Inflammatory macrophage (primary cell): Measurements from ENCODE around the gene RASSF3.
"Not testable (repeated sequence)": the region's sequence is repeated elsewhere in the genome, so short reads cannot be mapped to it uniquely, and the experiment has no call there.

Experiments
- DNase-seq, 2 donors: peaks; one replicate each; pipeline ENCODE4 v3.0.0-alpha.2; 2020 to 2022
- total RNA-seq, 18 experiments: gene quantifications; one replicate each; lab custom pipeline; 2026; ENCODE audit warnings: mixed read lengths in 6 of 18, inconsistent platforms in 2 of 18; lab: John Stamatoyannopoulos, UW

The RASSF3 gene, protein sequence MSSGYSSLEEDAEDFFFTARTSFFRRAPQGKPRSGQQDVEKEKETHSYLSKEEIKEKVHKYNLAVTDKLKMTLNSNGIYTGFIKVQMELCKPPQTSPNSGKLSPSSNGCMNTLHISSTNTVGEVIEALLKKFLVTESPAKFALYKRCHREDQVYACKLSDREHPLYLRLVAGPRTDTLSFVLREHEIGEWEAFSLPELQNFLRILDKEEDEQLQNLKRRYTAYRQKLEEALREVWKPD
- 71.8 to 118 (median 95.1) reads per million in 18 experiments for total RNA-seq

DNA sequence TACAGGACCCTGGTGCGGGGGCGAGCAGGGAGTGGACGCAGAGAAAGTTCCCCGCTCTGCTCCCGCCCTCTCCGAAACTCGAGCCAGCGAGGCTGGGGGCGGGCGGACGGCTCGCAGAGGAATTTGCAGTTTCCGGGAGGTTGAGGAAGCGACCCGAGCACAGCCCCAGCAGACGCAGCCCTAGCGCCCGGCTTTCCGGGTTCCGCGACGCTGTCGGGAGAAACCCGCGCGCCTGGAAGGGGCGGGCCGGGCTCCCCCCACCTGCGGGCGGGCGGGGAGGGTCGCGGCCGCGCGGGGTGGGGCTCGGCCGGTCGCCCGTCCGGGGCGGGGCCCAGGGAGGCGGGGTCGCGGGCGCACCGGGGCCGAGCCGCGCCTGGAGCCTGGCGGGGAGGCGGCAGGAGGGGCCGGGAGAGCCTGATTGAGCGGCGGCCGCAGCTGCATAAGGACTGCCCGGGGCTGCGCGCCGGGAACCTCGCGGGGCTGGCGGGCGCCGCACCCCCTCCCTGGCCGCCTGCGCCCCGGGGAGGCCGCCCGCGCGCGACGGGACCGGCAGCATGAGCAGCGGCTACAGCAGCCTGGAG is at the start of gene RASSF3:
RASSF3 (plus strand) TSS at position 417 of the 581 bp plus-strand sequence; CDS start at position 555, 138 bp downstream.
- DNase-seq = peak; percentile 81 to 88

DNA sequence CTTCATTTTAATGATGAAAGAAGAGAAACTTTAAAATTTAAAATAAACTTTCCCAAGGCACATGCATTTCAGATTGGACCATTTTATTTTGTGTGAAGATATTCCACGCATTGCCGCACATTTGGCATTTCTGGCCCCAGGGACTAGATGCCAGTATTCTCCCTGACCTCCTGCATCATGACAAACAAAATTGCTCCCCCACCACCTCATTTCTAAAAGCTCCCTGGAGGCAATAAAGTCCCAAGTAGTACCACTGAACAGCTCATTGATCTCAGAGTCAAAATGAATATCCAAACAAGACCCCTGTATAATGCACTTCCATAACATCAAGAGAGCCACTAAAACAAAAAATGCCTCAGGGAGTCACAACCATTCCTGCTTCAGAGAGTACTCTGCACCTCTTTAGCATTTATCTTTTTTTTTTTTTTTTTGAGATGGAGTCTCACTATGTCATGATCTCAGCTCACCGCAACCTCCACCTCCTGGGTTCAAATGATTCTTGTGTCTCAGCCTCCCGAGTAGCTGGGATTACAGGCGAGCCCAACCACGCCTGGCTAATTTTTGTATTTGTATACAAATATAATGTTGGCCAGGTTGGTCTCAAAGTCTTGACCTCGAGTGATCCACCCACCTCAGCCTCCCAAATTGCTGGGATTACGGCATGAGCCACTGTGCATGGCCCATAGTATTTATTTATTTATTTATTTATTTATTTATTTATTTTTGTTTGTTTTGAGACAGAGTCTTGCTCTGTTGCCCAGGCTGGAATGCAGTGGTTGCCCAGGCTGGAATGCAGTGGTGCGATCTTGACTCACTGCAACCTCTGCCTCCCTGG is 48.8 kb upstream of the RASSF3 start:
- no peak for DNase-seq

DNA sequence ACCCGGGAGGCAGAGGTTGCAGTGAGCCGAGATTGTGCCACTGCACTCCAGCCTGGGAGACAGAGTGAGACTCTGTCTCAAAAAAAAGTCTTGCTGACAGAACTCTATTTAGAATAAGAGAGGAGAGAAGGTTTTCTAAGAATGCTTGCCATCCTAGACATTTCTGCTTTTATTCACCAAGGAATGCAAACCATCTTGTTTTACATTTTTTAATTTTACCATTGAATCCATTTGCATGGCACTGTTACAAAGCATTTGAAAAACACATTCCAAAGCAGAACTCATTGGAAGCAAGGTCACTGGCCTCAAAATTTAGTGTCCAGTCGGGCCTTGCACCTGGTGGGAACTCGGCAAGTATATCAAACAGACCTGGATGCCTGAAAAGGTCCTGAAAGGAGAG is 44.2 kb upstream of the RASSF3 start:
- DNase-seq = no peak

DNA sequence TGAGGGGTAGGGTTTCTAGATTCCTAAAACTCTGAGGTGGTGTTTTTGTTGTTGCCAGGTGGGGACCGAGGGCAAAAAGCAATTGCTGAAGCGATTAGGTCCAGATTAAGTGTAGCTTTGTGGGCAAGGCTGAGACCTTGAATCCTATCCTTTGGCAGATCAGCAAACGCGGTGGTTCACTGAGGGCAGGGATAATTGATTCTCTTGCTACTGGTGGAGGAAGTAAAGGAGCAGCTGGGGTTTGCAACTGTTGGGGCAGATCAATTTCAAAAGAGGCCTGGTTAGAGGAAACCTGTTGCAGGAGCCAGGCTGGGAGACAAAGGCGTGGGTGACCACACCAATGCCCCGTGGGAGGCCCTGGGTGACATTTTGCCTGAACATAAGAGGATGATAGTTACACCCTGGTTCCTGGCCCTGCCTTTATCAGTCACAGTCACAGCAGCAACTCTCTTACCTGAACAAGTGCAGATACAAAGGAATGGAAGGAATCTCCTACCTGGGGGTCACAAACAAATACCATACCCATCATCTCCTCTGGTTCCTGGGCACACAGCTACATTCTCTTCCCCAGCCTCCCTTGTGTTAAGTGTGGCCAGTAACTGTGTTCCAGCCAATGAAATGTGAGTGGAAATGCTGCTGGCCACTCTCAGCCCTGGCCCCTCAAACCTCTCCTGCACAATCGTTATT is 43.3 kb upstream of the RASSF3 start:
- peak; percentile 25 to 35 for DNase-seq

DNA sequence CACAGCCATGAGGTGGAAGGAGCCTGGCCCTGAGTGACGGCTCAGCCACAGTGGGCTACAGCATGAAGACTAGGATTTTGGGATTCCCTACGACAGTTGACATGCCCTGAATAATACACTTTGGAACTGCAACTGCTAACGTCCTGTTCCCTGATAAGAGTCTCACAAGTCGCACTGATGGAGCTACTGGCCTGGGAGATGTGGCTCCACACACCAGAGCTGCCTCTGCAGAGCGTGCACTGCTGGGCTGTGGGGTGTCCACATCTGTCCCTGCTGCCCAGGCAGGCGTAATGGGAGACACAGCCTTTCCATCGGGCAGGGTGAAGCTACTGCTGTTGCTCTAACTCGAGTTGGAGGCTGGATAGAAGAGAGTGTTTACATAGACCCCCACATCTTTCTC is 42.7 kb upstream of the RASSF3 start:
- no peak for DNase-seq

DNA sequence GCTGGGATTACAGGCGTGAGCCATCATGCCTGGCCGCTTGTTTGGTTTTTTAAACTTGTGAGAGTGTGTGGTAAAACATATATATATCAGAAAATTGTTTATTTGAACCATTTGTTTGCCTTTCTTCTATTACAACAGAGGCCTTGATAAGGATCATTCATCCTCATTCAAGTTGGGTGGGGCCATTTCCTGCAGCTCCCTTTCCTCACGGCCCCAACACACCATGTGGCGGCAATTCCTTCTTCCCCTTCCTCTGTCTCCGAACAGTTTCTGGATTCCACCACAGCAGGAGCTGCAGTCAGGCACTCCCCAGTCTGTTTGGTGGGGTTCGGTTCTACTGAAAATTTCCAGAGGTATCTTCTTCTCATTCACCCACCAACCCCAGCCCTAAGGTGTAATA is 42.0 kb upstream of the RASSF3 start:
- peak; percentile 34 to 56 for DNase-seq

DNA sequence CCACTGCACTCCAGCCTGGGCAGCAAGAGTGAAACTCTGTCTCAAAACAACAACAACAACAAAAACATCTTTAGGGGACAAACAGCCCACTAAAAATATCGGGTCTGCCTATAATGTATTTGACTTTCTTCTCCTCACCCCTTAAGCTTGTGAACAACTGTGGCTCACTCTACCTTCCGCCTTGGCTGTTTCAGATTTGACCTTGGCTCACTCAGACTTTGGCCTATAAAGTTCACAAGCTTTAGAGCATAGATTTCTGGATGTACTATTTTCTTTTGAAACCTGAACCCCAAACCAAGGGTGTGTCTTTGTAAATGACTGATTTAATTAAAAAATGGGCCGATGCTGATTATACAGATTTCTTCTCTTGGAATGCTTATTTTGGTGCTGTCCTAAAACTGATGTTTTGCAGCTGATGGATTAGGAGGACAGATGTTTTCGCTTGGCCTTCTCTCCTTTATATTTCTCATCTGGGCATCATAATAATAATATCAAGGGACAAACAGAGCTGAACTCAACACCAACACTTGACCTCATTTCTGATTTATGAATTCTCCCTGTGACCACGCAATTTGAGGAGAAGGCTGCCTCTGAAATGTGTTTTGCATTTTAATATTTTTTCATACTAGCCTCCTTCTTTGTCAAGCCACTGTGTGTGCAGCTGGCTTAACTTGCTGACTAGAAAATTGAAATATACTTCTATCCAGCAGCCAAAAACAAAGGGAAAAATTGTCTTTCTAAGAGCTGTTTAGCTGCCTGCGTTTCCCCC is 40.2 kb upstream of the RASSF3 start:
- DNase-seq = no peak

DNA sequence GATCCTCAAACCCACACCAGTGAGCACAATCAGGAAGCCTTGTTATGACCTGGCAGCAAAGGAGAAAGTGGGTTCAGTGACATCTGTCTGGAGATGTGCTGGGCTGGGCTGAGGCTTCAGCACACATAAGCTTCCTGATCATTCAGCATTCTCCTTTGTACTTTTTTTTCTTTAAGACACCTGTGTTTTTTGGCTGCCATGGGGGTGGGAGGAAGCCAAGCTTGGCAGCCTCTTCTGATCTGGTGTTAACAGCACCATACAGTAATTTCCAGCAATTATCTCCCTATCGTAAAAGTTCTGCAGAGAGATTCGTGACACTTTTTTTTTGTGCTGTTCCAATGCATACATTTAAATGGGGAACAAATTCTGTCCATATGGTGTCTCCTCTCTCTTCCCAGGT is 38.9 kb upstream of the RASSF3 start:
- DNase-seq = no peak

DNA sequence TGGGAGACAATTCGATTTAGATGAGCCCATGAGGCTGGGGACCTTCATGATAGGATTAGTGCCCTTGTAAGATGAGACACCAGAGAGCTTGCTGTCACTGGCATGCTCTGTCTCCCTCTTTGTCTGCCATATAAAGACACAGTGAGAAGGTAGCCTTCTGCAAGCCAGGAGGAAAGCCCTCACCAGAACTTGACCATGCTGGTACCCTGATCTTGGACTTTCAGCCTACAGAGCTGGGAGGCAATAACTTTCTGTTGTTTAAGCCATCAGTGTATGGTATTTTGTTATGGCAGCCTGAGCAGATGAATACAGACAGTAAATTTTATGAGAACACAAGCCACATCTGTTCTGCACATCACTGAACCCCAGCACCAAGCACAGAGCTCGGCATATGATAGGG is 38.1 kb upstream of the RASSF3 start:
- DNase-seq = no peak

DNA sequence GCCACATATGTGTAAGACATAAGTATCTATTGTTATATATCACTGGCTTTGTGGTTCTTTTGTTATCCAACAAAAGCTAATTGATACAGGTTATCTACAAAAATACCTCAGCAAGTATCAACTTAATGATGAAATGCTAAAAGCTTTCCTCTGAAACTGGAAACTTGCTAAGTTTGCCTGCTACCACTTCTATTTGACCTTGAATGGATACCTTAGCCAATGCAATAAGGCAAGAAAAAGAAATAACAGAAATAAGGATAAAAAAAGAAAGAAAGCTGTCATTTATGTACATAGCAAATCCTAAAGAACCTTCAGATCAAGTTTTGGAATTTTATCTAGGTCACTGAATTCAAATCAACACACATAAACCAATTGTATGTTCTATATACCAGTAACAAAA is 35.5 kb upstream of the RASSF3 start:
- DNase-seq = no peak

DNA sequence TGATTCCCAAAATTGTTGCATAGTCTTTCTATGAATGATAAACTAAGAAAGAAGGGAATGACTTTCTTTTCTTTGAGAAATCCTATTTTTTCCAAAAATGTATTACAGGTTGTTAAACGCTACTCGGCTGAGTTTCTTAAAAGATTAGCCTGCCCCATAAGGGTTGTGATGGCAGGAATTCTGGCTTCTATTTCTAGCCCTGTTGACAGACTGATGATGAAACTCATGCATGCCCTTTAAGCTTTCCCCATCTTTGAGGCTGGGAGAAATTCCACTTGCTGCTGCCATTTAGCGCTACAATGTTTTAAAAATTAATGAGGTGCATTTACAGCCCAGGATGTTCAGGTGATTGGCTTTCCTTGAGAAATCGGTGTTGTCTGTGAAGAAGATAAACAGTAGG is 33.2 kb upstream of the RASSF3 start:
- no peak for DNase-seq

DNA sequence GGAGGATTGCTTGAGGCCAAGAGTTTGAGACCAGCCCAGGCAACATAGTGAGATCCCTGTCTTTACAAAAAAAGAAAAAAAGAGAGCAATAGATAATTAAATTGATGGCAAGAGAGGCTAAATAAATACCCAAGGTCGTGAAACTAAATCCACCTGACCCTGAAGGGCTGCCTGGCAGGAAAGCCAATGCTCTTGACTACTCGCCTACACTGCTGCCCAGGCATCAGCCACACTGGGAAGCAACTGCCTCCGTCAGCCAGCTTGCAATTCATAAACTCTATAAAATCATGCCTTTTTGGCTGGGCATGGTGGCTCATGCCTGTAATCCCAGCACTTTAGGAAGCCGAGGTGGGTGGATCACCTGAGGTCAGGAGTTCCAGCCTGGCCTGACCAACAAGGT is 31.7 kb upstream of the RASSF3 start:
- no peak for DNase-seq

DNA sequence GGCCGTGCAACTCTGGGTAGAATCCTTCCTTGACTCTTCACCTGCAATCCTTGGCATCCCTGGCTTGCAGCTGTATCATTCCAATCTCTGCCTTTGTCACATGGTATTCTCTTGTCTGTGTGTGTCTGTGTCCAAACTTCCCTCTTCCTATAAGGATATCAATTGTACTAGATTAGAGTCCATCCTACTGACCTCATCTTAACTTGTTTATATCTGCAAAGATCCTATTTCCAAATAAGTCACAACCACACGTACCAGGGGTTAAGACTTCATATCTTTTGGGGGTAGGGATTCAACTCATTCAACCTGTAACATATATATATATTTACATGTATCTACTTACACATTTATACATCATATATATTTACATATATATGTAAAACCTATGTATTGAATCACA is 29.6 kb upstream of the RASSF3 start:
- no peak for DNase-seq

DNA sequence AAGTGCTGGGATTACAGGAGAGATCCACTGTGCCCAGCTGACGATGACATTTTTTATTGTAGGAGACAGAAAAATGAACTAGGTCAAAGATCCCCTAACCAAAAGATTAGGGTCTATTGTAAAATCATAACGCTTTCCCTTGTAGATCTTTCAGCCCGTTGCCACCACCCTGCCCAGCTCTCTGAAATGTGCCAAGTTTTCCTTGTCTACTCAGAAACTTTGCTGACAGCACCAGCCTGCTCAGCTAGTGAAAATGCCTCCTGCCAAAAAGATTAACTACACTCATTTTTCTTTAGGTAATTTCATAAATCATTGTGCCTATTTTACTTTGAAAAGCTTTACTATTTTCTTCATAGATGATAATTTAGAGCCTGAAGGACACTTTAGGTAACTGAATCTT is 28.2 kb upstream of the RASSF3 start:
- no peak for DNase-seq

DNA sequence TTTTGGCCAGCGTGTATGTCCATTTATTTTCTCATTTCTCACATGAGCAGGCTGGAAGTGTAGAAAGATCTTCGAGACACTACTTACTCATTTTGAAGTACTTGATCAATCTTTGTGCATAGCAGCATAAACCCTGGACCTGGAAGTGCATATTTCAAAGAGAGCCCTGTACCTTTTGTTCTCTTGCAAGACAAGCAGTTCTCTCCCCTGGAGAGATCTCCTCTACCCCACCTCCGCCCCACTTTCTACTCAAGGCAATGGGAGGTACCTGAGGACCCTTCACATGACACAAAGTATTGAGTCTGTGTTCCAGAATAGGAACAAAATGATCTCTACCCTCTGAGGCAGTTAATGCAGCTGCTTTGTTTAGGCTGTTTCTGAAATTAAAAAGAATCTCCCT is 27.4 kb upstream of the RASSF3 start:
- DNase-seq = no peak

DNA sequence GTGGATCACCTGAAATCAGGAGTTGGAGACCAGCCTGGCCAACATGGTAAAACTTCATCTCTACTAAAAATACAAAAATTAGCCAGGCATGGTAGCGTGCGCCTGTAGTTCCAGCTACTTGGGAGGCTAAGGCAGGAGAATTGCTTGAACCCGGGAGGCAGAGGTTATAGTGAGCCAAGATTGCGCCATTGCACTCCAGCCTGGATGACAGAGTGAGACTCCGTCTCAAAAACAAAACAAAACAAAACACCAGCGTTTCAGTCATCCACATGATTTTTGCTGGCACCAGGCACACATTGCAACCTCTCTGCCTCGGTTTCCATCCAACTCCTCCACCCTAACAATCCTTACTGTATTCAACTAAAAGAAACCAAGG is 26.9 kb upstream of the RASSF3 start:
- not testable (repeated sequence) for DNase-seq

DNA sequence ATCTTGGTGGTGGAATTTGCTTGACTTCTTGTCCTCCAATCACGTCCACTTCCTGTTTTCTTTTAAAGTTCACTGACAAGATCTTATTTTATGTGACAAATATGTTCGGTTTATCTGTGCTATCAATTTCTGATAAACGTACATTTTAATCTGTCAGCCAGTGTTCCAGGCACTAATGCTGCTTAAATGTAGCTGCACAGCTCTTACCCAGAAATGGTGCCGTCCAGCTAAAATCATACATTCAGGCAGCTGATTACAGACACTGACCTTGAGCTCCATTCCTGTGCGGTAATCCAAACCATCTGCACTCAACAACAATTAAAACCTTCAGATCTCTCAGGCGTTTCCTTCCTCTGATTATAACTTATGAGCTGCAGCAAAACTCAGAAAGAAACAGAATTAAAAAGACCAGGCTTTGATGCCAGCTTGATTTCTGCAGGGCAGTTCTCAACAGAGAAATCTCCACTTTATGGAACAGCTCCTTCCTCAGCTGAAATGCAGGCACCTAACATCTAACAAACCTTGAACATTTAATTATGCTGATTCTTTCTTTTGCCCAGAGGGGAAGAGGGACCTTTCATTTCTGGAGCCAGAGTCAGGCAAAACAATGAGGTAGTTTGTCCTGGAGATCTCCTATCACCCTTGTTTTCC is 26.4 kb upstream of the RASSF3 start:
- DNase-seq = peak in 1 of 2 donors; percentile 9

DNA sequence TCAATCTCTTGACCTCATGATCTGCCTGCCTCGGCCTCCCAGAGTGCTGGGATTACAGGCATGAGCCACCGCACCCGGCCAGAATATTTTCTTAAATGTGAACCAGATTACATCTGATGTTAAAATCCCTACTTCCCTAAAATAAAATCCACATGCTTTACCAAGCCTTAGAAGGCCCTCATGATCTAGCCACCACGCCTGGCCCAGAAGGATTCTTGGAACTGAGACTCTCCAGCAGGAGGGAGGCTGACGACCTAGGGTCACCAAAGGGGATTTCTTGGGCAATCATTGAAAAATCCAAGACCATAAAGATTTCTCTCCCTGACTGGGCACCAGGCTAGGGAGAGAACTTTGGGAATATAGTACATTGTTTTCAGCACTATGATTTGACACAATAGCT is 25.2 kb upstream of the RASSF3 start:
- peak; percentile 73 to 86 for DNase-seq

DNA sequence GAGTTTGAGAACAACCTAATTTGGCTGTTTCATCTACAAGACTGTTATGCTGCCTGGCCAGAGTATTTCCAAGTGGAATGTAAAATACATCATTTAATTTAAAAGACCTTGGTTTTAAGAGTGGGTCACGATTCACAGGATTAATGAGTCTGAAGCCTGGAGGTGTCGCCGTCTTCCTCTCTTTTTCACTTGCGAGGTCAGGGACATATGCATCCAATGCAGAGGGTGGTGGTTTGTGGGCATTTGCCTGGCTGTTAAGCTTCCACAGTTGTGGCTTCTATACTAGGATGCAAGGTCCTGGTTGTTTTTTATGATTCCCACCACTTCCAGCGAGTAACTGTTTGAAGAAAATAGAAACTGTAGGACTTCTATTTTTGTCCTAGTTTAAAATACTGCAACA is 22.8 kb upstream of the RASSF3 start:
- DNase-seq = no peak

DNA sequence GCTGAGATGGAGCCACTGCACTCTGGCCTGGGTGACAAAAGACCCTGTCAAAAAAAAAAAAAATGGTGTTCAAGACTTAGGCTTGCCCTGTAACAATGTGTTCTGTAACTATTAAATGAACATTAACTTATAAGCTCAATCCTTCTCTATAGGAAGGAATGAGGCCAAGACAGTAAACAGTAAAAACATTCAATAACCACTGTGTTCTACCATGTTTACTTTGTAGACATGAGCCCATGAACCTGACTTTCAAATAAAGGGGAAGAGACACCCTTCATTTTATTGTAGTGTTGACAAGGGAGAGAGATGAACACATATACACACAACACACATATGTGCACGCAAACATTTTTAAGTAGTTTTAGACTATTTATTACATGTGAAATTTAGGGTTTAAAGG is 20.1 kb upstream of the RASSF3 start:
- no peak for DNase-seq

DNA sequence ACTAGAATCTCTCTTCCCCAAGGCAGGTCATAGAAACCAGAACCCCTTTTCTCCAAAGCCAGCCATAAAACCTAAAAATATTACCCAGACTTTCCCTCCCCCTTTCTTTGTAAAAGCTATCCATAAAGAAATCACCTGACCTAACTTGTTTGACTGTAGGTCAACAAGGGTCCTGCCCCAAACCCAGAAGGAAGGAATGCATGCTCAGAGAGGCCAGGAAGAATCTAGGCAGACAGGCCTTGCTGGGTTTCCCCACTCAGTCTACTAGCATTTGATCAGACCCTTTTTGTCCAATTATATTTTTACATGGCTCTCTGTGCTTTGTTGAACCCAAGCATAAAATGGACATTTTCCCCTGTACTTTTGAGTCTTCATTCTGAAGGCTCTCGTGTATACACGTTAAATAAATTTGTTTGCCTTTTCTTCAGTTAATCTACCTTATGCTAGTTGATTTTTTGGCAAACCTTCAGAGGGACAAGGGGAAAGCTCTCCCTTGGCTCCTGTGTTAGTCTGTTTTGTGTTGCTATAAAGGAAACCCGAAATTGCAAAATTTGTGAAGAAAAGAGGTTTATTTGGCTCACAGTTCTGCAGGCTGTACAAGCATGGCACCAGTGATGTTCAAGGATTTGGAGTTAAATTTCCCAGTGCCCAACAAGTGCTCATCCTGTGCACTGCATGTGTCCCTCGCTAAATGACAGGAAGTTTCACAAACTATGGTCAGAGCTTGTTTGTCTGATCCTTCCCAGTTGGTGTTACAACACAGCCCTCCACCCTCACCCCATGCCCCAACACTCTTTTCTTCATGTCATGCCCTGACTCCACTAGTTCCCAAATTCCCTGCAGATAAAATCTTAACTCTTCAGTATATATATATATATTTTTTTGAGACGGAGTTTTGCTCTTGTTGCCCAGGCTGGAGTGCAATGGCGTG is 14.2 kb upstream of the RASSF3 start:
- DNase-seq = peak; percentile 89 to 90
